GM12872 (cell line): ENCODE data around the gene PGA4.

Experiments used
- TF ChIP-seq, protein P1 (sequence below): IDR thresholded peaks from 3 replicates; pipeline ENCODE4 v1.5.1; 2011; ENCODE audit warnings: low read depth, mild to moderate bottlenecking, low read length, moderate library complexity; ENCODE audit not compliant: insufficient read depth

PGA4 gene

DNA sequence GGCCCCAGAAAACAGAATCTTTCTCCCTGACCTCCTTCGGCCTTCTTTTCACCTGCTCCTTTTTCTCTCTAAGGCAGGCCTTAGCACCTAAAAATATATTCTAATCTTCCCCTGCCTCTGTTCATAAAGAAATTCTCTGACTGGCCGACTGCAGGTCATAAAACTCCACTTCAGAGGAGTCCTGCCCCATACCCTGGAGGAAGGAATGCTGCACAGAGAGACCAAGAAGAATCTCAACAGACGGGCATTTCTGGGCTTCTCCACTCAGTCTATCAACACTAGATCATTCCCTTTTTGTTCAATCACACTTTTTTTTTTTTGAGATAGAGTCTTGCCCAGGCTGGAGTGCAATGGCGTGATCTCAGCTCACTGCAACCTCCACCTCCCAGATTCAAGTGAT lies 38.5 kb upstream of the PGA4 start:
- TF ChIP-seq, protein P1, sequence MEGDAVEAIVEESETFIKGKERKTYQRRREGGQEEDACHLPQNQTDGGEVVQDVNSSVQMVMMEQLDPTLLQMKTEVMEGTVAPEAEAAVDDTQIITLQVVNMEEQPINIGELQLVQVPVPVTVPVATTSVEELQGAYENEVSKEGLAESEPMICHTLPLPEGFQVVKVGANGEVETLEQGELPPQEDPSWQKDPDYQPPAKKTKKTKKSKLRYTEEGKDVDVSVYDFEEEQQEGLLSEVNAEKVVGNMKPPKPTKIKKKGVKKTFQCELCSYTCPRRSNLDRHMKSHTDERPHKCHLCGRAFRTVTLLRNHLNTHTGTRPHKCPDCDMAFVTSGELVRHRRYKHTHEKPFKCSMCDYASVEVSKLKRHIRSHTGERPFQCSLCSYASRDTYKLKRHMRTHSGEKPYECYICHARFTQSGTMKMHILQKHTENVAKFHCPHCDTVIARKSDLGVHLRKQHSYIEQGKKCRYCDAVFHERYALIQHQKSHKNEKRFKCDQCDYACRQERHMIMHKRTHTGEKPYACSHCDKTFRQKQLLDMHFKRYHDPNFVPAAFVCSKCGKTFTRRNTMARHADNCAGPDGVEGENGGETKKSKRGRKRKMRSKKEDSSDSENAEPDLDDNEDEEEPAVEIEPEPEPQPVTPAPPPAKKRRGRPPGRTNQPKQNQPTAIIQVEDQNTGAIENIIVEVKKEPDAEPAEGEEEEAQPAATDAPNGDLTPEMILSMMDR, result no peak

DNA sequence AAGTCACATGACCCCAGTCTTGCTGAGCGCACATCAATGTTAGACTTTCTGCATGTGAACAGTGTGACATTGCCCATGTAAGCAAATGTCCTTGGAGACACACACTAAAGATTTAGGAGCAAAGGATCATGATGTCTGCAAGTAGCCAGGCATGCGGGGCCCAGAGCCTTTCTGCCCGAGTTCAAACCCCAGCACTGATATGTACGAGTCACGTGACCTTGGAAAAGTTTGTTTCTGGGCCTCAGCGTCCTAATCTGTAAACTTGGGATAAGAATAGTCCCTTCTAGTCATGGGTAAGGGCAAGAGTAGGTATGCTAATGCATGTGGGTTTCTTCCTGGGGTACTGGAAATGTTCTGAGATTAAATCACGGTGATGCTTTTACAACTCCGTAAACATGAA lies 35.6 kb upstream of the PGA4 start:
- TF ChIP-seq, protein P1, result no peak

DNA sequence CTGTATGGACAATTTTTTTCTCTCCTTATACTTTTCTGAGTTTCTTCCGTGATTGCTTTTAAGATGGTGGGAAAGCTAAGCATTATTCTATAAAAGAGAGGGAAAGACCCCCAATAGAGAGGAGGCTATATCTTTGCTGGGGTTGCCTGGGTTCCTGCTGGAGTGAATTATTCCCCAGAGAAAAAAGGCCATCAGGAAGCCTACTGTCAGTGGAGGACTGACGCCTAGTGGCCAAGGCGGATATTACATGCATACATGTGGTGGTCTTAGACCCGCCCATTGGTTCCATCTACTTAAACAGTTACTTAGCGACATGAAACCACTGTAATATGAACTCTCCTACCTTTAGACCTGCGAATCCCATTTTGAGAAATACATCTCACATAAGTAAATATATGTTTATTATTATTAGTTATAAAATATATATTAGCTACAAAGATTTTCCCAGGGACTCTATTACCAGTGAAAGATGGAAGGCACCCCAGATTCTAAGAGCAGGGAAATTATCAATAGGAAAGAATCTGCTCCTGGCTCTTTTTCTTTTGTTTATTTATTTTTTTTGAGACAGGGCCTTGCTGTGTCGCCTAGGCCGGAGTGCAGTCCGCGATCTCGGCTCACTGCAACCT lies 34.5 kb upstream of the PGA4 start:
- TF ChIP-seq, protein P1, result peak; percentile 95

DNA sequence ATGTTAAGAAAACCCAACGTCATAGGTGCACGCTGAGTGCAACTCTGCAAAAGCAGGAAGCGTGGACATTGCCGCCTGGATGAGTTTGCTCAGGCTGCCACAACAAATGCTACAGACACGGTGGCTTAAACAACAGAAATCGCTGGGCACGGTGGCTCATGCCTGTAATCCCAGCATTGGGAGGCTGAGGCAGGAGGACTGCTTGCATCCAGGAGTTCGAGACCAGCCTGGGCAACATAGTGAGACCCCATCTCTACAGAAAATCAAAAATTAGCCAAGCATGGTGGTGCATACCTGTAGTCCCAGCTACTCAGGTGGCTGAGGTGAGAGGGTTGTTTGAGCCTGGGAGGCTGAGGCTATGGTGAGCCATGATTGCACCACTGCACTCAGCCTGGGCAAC lies 32.2 kb upstream of the PGA4 start:
- TF ChIP-seq, protein P1, result no peak

DNA sequence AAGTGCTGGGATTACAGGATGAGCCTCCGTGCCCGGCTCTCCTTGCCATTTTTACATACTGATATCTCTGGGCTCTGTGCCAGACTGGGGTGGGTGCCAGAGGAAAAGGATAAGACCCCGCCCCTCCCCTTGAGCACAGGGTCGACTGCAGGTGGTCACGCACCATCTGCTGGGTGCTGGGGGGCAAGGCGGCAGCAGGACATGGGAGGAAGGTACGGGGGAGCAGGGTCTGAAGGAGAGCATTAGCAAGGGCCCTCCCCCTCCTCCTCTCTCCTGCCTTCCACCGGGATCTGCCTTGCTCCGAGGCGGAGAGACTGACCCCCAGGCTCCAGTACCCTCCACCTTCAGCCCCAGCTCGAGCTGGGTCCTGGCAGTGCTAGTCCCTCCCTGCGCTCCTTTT lies 28.6 kb upstream of the PGA4 start:
- TF ChIP-seq, protein P1, result no peak

DNA sequence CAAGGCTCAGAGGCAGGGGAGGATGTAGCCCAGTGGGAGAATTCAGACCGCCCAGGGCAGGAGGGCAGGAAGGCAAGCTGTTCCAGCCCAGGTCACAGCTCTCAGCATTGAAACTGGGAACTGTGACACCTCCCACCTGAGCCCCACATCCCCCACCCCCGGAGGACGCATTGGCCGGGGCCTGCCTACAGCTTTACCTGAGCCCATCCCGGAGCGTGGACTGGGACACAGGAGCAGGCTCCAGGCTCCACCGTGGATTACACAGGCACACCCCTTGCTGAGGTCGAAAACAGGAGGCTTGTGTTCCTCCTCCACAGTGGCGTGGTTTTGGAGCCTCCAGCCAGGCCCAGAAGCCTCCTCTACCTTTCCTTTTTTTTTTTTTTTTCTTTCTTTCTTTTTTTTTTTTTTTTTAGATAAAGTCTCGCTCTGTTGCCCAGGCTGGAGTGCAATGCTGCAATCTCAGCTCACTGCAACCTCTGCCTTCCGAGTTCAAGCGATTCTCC lies 27.9 kb upstream of the PGA4 start:
- TF ChIP-seq, protein P1, result no peak

DNA sequence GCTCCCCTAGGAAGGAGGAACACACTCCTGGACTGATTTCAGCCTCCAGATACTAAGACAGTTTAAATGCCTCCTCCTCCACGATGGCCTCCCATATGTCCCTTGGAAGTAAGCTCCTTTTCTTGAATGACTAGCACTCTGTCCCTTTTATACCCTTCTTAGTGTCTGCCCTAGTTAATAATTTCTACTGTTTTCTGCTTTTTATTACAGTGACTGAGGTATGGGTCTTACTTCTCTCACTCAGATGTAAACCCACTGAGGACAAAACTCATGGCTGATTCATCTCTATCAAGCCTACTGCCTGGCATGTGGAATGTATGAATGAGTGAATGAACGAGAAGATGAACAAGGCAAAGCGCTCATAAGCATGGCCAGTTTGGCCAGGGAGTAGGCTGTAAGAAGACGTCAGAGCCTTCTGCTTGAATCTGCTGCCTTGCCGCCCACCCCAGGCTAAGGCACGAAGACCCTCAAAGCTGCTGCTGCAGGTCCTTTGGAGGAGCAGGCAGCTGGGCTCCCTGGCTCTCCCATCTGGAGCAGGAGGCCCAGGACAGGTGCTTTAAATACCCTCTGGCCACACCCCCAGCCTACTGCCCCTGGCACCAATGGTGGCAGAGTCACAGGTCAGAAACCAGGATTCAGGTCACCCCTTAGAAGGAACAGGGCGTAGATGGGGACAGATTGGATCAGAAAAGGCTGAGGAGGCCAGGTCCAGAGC lies 27.0 kb upstream of the PGA4 start:
- TF ChIP-seq, protein P1, result no peak
